ENCODE results near the gene PBX1. TPM values are rescaled to one million over a fixed set of nuclear protein-coding genes. Genes with fewer than 3 reads are reported as not detected.

The PBX1 gene
- total and polyA plus RNA-seq, 7 donors: 6.7 to 168 (median 118) TPM

GRCh38 chr1:164901031-164901430 lies 342.0 kb downstream of the PBX1 start:
- no peaks in the 10 kb centered on the region for H3K9me3 ChIP-seq
- no peak for TF ChIP-seq POLR2A (IDR thresholded peaks at IDR 0.05)
- no peak for DNase-seq
- H3K36me3 ChIP-seq: no peaks in the 10 kb centered on the region
- no peaks in the 10 kb centered on the region for H3K27me3 ChIP-seq
- 82 to 86% methylated on average over 5 of the region's 5 CpGs for WGBS, 2 donors
- H3K4me1 ChIP-seq: no peaks in the 10 kb centered on the region
- no peak overlapping the region for H3K27ac ChIP-seq
- no peak overlapping the region for H3K4me3 ChIP-seq
- intact Hi-C loops (cut with DNase I): no loop called here

Small RNA genes within 50 kb of the gene (small RNA-seq; reads per million reads assigned to genes)
- 0 reads per million in 3 donors for gene RF00017
- gene RF00019: 0 reads per million in 3 donors
- gene RNU6-171P: 0 reads per million in 3 donors

Measured in sigmoid colon (tissue), 7 donors.